Stimulated activated CD8-positive, alpha-beta memory T cell treated with anti-CD3 and anti-CD28 coated beads, Interleukin-2, amount 100 ng/mL, for 1 hour (primary cell): Measurements from ENCODE around the gene TANC2.

Source experiments
- DNase-seq, 2 donors: peaks; one replicate each; pipeline ENCODE4 v3.0.0-alpha.2; 2020; ENCODE audit warnings: low read depth in 2 of 2

Gene TANC2

DNA sequence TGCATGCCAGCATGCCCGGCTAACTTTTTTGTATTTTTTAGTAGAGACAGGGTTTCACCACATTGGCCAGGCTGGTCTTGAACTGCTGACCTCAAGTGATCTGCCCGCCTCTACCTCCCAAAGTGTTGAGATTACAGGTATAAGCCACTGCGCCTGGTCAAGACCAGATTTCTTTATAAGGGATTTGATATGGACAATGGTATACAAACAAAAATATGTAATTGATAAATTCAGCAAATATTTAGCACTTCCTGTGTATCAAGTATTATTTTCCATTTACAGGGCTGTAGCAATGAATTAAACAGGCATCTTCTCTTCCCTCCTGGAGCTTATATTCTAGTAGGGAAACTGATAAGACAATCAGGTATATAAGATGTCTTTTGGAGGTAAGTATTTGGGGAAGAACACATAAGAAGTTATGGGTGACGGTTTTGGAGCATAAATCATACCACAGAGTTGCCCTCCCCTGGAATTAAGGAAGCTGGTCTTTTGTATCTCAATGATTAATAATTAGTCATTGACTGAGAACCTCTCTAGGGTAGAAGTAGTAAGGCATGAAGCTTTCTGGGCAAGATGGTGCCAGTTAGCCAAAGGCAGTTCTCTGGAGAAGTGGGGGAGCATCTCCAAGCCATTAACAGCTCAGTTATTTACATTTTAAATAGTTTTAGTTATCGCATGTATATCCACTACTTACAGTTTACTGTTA, 35.8 kb downstream of the TANC2 start:
- DNase-seq, result no peak

DNA sequence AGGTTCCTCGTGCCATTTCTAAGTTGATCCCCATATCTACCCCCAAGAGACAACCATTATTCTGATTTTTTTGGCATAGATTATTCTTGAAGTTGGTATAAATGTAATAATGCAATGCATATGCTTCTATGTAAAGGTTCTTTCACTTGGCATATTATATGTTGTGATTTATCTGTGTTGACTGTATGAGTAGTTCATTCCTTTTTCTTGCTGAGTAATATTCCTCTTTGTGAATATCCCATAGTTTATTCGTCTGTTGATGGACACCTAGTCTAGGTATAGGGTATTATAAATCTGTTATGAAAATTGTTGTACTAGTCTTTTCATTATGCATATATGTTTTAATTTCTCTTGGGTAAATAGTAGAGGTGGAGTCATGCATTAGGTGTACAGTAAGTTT, 36.6 kb downstream of the TANC2 start:
- no peak for DNase-seq

- no peak for DNase-seq
These were observed 49.8 kb downstream of the TANC2 start for GRCh38 chr17:63015824-63016223.
